Fibroblast of skin of left biceps (primary cell): Measurements from ENCODE around the gene ABR.
"Not testable (repeated sequence)": the region's sequence is repeated elsewhere in the genome, so short reads cannot be mapped to it uniquely, and the experiment has no call there.

Source experiments
- DNase-seq, 2 experiments: peaks; one replicate each; pipeline ENCODE4 v3.0.0-alpha.2; 2013; ENCODE audit warnings: low read depth in 2 of 2

Gene ABR

DNA sequence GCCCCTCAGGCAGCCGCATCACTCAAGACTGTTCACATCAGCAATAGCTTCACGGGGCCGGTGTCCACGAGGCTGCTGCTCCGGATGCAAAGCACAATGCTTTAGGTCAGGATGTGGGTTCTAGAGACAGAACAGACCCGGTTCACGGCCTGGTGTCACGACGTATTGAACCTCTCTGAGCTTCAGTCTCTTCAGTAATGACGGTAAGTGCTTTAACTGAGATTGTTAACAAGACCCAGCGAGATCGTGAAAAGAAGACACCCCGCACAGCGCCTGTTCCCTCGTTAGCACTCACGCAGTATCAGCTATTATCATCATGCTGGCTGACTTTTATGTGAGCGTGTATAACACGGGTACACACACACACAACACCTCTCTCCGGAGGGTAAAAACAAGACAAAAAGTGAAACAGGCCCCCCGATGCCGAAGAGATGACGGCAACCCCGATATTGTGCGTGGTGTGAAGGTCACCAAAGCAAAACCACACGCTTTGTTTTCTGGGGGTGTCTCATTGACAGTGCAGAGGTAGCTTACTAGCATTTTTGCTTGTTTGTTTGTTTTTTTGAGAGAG lies 21.4 kb upstream of the ABR start:
- DNase-seq = no peak

DNA sequence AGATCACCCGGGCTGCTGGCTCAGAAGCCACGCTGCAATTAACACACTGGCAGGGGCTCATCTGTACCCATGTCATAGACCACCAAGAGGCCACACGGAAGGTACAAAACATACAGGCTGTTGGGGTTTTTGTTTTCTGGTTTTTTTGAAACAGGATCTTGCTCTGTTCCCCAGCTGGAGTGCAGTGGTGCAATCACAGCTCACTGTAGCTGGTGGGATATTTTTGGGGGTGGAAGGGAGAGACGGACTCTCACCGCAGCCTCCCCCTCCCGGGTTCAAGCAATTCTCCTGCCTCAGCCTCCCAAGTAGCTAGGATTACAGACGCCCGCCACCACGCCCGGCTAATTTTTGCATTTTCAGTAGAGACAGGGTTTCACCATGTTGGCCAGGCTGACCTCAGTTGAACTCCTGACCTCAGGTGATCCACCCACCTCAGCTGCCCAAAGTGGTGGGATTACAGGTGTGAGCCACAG lies 19.5 kb upstream of the ABR start:
- not testable (repeated sequence) for DNase-seq

DNA sequence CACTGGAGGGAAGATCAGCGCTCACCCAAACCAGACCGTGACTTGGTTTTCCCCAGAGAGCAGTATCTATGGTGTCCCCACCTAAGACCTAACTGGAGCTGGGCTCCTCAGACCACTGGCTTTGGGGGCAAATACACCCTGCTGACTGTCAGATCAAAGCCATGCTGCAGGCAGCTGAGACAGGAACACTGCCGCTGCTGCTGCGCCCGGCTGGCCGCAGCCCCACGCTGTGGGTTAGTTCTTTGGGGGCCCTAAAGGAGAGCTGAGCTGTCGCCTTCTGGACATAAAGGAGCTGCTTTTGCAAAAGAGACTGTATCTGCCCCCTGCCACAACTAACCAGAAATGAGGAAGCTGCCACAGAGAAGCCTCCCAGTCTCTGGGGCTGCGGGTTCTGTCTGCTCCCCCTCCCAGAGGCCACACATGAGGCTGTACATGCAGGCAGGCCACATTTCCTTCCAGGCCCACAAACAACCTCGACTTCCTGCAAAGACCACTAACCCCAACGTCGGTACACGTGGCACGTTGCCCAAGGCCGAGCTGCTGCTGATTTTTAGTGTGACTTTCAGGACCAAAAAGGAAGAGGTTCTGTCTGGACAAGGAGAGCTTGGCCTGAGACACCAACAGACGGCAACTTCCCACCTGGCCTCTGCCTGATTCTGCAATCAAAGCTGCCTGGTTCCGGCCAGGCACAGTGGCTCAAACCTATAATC lies 18.2 kb upstream of the ABR start:
- no peak for DNase-seq

DNA sequence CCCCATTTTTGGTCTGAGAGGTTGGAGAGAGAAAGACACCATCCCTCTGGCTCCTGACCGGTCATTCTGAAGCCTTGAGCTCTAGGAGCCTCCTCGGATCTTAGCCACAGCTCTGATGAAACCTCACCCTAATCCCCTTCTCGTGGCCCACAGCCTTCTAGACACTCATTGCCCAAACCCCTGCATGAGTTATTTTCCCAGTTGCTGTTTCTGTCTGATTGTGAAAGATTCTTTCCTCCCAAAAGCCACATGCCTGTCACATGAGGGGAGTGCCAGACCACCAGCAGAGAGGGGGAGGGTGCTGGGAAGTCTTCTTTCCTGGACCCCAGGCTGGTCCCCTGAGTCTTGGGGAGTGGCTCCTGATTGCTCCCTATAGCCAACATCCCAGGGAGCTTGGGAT lies 17.6 kb upstream of the ABR start:
- DNase-seq = peak; percentile 52 to 53

DNA sequence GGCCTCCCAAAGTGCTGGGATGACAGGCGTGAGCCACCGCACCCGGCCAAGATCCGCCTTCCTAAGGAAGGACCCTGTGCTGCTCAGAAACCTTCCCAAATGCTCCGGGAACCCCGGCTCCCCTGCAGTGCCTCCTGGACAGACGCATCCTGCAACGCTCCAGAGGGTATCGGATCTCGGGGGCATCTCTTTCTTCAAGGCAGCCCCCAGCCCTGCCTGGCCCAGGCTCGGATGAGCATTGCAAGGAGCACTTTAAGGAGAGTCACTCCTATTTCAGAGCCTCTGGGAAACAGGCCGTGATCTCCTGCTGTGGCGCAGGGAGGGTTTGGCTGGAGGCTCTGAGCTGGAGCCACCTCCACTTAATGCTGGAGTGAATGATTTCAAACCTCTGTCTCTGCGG lies 17.2 kb upstream of the ABR start:
- DNase-seq = no peak

DNA sequence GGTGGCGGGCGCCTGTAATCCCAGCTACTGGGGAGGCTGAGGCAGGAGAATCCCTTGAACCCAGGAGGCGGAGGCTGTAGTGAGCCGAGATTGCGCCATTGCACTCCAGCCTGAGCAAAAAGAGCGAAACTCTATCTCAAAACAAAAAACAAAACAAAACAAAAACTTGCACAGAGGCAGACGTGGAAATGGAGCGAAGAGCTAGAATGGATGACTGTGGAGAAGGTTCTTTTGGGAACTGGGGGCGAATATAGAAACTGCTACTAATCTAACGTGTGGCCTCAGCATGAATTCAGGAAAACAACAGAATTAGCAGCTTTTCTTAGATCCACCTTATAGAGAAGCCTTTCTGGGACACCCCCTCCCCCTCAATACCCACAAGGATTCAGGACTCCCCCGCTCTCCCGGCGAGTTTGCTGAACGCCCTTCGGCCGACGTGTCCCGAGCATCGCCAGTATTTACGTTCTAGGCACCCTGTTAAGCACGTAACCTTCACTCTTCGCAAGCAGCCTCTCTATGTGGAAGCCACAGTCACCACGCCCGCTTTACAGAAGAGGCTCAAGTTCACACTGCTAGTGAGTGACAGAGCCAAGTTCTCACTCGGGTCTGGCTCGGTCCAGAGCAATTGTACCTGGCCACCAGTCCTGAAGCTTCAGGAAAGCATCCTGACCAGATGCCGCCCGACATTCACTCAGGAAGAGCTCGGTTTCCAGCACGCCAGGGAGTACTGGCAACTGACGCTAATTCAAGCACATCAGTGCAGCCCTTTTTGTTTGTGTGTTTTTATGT lies 13.3 kb upstream of the ABR start:
- DNase-seq = no peak

DNA sequence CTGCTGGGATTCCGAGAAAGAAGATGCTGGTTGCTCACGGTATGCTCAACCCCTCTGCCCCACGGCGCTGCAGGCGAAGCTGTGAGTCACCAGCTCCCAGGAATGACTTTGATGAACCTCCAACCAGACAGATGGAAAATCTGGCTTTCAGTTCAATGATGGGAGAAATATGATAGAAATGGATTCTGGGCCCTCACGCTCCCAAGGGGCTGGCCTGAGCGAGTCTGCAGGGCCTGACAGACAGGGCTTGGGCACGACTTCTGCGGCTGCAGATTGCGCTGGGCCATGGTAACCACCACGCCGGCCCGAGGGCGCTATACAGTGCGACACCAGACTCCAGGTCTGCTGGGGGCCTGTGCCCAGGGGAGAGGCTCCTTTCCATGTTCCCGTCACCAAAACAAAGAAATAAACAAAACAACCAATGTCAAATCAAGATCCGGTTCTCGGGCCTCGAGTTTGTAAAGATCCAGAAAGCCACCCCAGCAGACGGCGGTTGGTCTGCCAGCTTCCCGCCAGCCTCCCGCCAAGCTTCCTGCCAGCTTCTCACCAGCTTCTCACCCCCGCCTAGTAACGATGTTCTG lies 11.1 kb upstream of the ABR start:
- DNase-seq = no peak

DNA sequence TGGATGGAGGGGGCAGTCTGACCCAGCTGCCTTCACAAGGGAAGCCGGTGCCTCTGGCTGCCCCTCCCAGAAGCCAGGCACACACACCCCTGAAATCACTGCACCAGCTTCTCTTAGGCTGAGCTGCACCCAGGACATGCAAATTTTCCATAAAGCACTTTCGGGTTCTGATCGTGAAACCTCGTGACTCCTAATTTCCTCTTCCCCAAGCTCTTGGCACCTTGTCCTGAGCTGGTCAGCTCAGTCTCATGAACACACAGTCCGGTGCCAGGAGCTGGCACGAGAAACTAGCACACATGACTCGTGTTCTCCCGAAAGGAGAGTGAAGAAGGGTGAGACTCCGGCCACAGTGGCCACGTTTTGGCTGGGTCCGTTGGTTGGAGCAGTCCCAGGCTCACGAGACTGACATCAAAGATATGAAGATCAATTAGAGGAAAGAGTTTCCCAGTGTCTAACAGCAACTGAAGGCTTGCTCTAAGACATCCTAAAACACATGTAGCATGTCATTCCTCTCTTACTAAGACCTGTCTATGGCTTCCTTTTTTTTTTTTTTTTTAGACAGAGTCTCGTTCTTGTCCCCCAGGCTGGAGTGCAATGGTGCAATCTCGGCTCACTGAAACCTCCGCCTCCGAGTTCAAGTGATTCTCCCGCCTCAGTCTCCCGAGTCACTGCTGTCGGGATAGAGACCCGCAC lies 9.2 kb upstream of the ABR start:
- DNase-seq = no peak

DNA sequence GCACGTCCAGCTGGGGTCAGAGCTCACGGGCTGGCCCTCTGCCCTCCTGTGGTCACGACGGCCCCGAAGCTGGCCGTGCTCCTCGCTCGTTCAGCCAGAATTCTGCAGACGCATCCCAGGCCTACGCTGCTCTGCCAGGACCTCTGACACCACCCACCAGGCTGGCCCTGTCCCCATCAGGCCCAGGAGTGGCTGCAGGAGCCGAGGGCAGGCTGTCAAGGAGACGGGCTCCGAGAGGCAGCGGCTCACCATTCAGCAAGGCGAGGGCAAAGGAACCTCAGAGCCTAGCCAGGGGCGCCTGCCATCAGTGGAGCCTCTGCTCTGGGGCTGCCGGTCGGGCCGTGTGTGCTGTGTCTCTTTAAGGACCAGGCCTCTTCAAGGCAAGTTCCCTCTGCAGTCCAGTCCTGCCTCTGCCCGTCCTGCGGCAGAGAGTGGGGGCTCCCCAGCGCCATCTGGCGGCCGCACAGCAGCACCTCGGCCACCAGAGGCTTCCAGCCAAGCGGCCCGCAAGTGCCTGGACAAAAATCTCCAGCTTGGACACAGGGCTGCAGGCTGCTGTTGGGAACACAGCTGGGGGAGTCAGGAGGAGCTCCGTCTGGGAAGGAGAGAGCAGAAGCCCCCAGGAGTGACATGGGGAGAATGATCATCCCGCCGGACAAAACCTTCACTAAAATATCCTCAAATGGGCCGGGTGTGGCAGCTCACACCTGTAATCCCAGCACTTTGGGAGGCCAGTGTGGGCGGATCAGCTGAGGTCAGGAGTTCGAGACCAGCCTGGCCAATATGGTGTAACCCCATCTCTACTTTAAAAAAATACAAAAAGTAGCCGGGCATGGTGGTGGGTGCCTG lies 7.4 kb upstream of the ABR start:
- peak in 1 of 2 experiments; percentile 52 for DNase-seq

DNA sequence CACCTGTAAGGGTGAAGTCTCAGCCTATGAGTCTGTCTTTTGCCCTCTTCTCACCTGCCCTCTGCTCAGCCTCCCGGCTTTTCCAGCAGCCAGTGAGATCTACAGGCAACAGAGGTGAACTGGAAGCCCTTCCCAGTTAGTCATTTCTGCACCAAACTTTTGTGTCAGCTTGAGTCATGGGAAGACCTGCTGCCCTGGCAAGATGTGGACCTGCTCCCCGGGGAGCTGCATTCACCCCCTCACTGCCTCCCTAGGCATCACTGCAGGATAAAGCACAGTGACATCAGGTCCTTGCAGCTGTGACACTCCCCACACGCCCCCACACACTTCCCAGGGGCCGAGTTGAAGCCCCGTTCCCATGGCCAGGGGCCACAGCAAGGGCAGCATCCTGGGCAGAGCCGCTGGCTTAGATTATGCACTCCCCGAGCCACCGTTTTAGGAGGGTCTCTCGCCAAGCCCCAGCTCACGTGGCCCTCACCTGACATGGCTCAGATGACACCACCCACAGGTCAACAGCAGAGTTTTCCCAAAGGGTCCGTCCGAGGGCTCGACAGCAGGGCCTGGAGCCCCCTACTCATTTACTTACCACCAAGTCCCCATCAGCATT lies 6.5 kb upstream of the ABR start:
- no peak for DNase-seq

DNA sequence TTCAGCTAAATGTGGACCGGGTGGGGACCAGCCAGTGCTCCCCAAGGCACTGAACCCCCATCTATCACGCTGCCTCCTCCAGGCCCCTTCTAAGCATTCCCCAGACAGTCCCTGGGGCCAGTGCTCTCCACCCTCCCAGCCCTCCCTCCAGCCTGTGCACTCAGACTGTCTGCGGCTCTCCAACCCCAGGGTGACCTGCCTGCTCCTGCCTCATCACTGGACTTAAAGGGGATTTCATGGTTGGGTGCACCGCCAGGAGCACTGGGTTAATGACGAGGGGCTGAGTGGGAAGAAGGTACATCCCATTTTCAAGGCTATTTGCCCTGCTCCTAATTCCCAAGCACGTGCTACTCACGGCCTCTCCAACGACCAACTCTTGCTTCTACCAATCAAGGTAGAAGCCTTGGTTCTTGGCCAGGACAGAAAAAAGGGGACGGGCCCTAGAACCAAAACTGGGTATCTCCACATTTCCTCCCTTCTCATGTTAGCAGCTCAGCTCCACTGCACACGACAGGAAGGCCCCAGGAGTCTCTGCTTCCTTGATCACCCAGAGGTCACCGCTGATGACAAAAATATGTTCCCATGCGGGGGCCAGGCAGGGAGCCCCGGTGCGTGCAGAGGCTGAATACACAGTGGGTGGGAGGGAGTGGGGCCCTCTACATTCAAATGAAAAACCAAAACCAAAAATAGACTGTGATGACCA lies 3.5 kb upstream of the ABR start:
- DNase-seq = no peak

DNA sequence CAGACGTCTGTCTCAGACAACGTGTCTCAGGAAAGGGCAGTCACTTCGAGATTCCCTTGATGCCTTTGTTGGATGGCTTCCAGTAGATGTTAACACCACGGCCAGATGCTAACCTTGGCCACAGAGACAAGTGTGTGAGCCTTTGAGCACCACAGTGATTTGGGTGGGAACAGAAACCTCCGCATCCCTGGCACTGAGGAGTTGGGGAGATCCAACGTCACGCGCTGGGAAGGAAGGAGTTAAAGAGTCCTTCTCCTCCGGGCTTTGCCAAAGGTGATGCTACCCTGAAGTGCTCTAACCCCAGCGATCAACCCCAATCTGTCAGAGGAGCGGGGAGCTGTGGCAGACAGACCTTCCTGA lies 3.0 kb upstream of the ABR start:
- DNase-seq = no peak

DNA sequence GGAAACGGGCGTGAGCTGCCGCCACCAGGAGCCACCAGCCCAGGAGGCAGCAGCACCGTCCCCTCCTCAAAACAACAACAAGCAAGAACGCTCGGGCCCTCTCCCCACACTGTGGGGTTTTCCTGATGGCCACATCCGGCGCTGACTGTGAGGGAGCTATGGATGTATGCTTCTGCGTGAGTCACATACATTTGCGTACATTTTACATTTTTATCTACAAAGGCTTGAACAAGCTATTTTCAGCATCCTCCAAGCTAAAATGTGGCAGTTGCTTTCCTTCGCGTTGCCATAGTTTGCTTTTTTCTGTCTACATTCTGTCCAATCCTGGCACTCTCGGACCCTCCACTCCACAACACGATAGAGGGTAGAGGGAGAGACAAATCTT lies 2.0 kb upstream of the ABR start:
- DNase-seq = no peak

DNA sequence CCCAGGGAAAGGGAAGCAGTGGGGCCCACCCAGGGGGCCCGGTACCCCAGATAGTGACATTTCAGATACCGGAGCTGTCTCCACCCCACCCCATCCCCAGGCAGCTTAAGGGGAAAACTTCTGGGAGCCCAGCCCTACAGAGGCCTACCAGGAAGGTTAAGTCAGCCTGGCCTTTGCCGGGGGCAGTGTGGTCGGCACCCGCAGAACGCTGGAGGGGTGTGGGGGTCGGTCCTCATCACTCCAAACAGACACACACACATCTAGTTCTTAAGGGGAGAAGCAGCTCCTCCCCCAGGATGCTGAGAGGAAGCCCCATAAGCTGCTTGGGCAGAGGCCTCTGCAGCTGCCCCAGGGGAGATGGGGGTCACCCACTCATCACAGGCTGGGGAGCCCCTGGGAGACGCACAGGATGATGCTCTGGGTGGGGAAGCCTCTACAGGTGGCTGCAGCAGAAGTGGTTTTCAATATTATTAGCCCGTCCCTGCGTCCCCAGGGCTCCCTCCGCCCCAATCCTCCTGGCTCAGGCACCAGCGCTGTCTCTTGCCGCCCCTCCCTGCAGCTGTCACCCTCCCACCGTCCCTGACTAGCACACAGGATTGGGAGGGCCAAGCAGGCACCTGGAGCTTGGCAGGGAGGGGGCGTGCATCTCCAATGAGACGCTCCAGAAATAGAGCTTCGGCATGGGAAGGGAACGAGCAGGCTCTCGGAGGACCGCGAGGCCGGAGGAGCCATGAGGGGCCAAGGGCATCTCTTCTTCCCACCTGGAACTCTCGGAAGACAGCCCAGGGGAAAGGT lies 1.4 kb upstream of the ABR start:
- DNase-seq = no peak

DNA sequence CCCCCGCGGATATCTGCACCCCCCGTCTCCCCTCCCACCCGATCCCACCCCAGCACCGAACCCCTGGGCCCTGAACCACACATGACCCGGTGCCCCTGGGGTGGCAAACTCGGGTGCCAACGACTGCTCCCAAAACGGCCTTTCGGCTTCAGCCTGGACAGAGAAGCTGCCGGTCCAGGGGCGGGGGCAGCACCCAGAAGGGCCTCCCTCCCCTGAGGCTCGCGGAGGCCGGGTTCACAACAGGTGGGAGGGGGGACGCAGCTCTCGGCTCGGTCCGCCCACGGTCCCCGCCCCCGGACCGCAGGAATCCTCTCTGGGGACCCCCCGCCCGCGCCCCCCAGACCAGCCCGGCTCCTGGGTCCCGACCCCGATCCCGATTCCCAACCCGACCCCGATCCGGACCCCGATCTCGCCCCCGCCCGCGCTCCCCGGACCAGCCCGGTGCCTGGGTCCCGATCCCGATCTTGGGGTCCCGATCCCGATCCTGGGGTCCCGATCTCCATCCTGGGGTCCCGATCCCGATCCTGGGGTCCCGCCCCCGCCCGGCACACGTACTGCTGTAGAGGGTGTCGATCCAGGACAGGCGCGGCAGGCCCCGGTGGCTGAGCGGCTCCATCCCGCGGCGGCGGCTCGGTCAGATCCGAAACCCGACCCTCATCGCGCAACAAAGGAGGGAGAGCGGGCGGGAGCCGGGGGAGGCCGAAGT lies 516 bp downstream of the ABR start:
- no peak for DNase-seq

DNA sequence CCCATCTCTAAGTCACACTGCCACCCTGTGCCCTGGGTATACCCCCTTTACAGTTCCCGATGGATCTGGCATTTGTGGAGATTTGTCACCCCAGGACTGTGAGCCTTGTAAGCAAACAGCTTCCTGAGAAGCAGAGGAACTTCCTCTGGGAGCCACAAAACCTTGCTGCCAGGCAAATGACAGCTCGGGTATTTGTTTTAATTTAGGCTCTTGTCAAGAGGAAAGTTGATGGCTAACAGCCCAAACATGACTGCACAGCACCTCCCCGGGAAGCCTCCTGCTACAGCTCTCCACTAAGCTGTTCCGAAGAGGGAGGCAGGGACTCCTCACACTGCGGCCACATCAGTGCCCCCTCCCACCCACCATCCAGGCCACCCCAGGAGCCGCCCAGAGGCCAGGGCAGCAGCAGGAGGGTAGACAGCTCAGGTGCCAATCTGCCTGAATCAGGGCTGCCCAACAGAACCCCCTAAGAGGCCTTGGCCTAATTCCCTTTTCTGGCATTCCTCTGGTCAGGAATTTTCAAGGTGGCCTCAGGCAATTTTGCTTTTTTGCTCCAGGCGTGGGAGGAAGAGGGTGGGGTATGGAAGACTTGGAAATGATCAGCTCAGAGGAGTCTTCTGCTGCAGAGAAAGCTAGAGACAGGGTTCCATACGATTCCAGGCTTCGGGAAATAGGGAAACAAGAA lies 2.6 kb downstream of the ABR start:
- no peak for DNase-seq

DNA sequence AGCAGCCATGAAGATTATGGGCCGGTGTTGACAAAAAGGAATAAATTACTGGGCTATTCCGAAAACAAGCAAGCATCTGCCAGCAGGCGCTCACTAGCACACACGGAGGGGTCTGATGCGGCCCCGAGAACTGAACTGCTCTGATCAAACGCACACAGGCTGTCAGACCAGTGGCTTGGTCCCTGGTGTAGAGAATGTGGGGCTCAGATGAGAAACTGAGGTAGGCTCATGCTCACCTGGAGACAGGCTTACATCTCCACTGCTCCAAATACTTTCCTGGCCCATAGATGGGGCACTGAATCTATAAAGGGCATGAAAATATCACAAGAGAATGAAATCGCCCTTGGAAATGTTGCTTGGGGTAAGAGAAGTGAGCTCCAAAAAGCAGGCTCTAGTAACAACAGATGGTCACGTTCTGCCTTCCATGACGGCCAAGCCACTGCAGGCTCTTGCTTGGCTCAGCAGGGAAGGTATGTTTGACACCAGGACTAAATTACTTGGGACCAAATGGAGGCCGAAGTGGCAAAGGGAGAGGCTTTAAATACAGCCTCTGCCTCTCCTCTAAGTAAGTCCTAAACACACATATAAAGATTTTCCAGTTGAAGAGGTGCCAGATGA lies 5.4 kb downstream of the ABR start:
- no peak for DNase-seq
